ENCODE data around the gene PSG1. TPM values are rescaled to one million over a fixed set of nuclear protein-coding genes. Genes with fewer than 3 reads are reported as not detected.
"Not testable (repeated sequence)": the region's sequence is repeated elsewhere in the genome, so short reads cannot be mapped to it uniquely, and the experiment has no call there.

Gene PSG1
- total and polyA plus RNA-seq, 8 donors, result not detected

DNA sequence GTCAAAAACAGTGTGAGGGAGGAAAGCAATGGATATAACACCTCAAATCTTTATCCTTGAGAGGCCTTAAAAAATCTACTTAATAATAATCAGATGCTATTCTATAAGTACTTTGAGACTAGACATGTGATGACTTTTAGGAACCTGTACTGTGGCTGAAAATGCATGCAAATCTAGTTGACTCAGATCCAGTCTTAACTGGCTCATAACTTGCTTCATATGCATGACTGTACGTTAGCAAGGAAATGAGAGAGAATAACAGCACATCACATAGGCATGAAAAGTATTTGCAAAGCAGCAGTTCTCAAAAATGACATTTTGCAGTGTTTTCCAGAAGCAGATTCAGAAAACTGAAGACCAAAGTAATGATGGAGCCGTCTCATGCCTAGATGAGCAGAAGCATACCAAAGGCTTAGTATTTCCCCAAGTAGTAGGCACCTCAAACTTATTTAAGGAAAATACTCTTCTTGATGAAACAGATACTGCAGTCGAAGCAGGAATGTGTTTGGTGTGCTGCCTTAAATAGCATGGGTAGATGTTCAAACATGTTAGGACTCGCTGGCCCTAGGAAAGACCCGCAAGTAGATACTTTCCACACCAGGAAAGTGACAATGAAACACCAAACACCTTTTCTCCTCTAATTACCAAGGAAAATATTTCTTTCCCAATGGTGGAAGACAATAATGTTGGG, 59.4 kb downstream of the PSG1 start:
- H3K9me3 ChIP-seq; ATAC-seq; H3K4me3 ChIP-seq; H3K27me3 ChIP-seq; intact Hi-C loops (cut with DNase I); H3K27ac ChIP-seq; DNase-seq; H3K4me1 ChIP-seq; H3K36me3 ChIP-seq; FAIRE-seq: not testable (repeated sequence)
- 43 to 64% methylated on average over 5 of the region's 5 CpGs for WGBS, 2 donors

DNA sequence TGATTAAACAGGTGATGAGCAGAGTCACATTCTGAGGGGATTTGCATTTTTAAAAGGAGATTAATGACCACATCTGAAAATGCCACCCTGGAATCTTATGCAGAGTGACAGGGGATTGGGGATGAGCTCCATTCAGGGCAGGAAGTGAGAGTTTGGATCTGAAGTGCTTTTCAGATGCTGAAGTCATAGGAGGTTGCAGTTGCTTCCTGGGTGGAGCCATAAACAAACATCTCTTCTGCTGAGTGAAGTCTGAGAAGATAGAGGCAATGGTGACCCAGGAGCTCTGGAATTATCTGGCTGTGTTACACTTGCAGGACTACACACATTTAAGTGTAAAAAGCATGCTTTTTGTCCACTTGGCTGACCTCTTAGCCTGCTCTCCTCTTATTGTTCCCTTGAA, 62.6 kb downstream of the PSG1 start:
- TF ChIP-seq, protein P1, sequence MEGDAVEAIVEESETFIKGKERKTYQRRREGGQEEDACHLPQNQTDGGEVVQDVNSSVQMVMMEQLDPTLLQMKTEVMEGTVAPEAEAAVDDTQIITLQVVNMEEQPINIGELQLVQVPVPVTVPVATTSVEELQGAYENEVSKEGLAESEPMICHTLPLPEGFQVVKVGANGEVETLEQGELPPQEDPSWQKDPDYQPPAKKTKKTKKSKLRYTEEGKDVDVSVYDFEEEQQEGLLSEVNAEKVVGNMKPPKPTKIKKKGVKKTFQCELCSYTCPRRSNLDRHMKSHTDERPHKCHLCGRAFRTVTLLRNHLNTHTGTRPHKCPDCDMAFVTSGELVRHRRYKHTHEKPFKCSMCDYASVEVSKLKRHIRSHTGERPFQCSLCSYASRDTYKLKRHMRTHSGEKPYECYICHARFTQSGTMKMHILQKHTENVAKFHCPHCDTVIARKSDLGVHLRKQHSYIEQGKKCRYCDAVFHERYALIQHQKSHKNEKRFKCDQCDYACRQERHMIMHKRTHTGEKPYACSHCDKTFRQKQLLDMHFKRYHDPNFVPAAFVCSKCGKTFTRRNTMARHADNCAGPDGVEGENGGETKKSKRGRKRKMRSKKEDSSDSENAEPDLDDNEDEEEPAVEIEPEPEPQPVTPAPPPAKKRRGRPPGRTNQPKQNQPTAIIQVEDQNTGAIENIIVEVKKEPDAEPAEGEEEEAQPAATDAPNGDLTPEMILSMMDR (IDR thresholded peaks at IDR 0.05), result no peak
- intact Hi-C loops (cut with DNase I), result no loop called here
- Histone ChIP-seq H3K27ac (no peak overlapping the region), H3K36me3 (no peaks in the 10 kb centered on the region), H3K4me3 (no peak overlapping the region), H3K4me1 (no peaks in the 10 kb centered on the region), H3K9me3 (no peaks in the 10 kb centered on the region), H3K27me3 (no peaks in the 10 kb centered on the region)
- ATAC-seq (no peak), FAIRE-seq (no peak), DNase-seq (no peak)

Other genes starting within 250 kb of the PSG1 start
- gene PSG3, start 139.2 kb downstream of the PSG1 start, total RNA-seq, result under 1 TPM in 2 of 6 donors, not detected in 4; 0.18 to 0.25 TPM
- gene PSG3, start 139.2 kb downstream of the PSG1 start, polyA plus RNA-seq, result not detected
- under 1 TPM in 2 of 6 donors, not detected in 4; 0.15 to 0.56 TPM for gene PSG8, start 114.0 kb downstream of the PSG1 start, total RNA-seq
- gene PSG8, start 114.0 kb downstream of the PSG1 start, polyA plus RNA-seq, result under 1 TPM; 0.02 to 0.53 TPM
- gene PSG6, start 38.2 kb upstream of the PSG1 start, total RNA-seq, result not detected
- gene PSG6, start 38.2 kb upstream of the PSG1 start, polyA plus RNA-seq, result not detected
- gene PSG7, start 57.5 kb upstream of the PSG1 start, total RNA-seq, result not detected
- gene PSG7, start 57.5 kb upstream of the PSG1 start, polyA plus RNA-seq, result not detected
- gene PSG11, start 146.8 kb upstream of the PSG1 start, total RNA-seq, result not detected
- not detected for gene PSG11, start 146.8 kb upstream of the PSG1 start, polyA plus RNA-seq
- gene PSG2, start 203.0 kb upstream of the PSG1 start, total RNA-seq, result not detected
- not detected for gene PSG2, start 203.0 kb upstream of the PSG1 start, polyA plus RNA-seq

Measured in pancreas (tissue), 10 donors.